ENCODE measurements around the gene FUNDC1.
"Not testable (repeated sequence)": the region's sequence is repeated elsewhere in the genome, so short reads cannot be mapped to it uniquely, and the experiment has no call there.

The FUNDC1 gene

DNA sequence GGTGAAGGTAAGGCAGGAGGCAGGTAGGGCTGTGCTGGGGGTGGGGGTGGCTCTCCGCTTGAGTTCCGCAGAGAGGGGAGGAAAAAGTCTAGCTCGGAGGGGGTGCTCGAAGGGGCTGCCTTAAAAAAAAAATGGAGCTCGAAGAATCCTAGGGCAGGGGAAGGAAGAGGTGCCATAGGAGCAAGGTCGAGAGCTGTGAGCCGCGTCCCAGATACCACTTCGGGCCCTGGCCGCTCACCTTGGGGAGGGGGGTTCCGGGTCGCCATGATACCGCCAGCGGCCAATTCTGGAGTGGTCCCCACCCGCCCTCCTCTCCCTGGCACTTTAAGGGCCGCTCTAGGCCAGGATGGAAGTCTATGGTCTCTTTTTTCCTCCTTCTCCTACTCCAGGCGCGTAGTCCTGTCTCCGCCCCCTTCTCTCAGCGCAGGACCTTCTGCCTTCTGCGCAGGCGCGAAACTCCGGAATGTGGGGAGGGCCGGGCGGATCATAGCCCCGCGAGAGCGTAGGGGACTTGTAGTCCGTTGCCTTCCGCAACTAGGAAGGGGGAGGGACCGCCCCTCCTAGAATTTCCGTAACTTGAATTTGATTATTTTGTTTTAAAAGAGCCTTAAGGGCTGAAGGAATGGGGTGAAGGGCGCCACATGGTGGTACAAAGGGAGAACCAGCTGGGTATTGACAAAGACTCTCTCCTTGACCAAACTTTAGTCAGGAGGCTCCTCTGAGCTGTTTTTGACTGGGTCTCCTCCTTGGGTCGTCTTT is at the start of gene FUNDC1:
TSS of gene FUNDC1 (minus strand) at position 293 of the 759 bp plus-strand sequence. CDS start at position 266, 27 bp downstream.
- peak; percentile 95 for DNase-seq (ENCODE audit: low spot score)

GRCh38 chrX:44585866-44586265 is 43.2 kb upstream of the FUNDC1 start:
- DNase-seq (ENCODE audit: low spot score): no peak

GRCh38 chrX:44580466-44580865 is 37.8 kb upstream of the FUNDC1 start:
- no peak for DNase-seq (ENCODE audit: low spot score)

- no peak for DNase-seq (ENCODE audit: low spot score)
These were observed 29.8 kb upstream of the FUNDC1 start for GRCh38 chrX:44572340-44572938.

DNA sequence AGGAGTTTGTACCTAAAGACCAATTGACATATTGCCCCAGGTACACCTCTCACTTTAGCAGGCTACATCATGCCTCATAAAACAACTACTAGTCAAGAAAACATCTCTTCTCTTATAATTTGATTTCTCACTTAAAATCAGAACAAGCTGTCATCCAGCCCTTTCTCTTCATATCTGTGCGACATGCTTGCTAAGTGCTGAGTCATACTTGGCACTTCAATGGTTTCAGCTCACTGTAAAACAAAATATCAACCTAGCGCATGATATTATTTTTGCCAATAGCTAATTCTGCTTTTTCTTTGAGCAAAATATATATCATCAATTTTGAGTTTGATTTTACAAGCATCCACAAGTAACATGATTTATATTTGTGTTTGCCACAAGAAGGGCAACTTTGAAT is 27.9 kb upstream of the FUNDC1 start:
- DNase-seq (ENCODE audit: low spot score): no peak

DNA sequence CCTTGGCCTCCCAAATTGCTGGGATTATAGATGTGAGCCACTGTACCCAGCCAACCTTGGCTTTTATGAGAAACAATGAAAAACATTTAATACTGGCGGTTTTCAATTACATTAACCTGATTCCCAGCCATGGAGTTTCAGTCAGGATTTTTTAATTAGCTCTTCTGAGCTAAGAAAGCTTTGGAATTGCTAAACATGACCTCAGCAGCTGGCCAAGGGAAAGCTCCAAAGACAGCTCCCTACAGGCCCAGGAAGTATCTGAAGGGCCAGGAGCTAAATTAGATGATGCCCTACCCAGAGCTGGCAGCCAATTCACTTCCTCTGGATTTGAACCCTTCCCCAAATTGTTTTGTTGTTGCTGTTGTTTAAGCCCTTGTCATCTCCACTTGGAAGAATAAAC is 26.5 kb upstream of the FUNDC1 start:
- no peak for DNase-seq (ENCODE audit: low spot score)

GRCh38 chrX:44568196-44568595 is 25.5 kb upstream of the FUNDC1 start:
- no peak for DNase-seq (ENCODE audit: low spot score)

DNA sequence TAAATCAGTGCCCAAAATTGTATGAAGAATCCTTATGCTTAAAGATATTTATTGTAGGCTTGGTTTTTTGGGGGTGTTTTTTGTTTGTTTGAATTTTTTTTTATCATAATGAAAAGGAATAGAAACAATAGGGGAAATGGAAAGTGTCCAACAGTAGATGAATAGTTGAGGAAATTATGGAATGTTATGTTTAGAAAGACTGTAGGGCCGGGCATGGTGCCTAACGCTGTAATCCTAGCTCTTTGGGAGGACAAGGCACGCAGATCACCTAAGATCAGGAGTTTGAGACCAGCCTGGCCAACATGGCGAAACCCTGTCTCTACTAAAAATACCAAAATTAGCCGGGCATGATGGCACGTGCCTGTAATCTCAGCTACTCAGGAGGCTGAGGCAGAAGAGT is 19.2 kb upstream of the FUNDC1 start:
- not testable (repeated sequence) for DNase-seq (ENCODE audit: low spot score)

DNA sequence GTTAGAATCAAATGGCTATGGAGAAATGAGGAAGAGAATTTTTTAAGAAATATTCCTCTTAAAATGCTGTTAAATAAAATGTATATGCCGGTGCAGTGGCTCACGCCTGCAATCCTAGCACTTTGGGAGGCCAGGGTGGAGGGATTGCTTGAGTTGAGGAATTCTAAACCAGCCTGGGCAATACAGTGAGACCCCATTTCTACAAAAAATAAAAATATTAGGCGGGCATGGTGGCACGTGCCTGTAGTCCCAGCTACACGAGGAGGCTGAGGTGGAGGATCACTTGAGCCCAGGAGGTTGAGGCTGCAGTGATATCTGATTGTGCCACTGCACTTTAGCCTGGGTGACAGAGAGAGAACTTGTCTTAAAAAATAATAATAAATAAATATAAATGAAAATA is 7.9 kb upstream of the FUNDC1 start:
- no peak for DNase-seq (ENCODE audit: low spot score)

DNA sequence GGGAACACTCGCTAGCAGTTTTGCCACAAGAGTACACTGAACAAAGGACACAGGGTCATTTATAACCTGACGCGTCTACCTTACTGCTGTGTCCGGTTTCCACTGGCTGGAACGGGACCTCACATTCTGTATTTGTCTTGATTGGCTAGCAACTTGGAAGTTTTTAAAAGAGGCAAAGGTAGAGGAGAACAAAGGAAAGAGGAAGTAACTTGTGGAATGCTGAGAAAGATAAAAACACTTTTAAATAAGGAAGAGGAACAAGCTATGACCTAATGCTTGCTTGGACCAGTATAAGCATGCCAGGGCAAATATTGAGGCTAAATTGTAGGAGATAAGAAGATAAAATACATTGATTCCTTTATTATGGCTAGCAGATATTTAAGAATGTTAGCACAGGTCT is 2.8 kb upstream of the FUNDC1 start:
- DNase-seq (ENCODE audit: low spot score): not testable (repeated sequence)

DNA sequence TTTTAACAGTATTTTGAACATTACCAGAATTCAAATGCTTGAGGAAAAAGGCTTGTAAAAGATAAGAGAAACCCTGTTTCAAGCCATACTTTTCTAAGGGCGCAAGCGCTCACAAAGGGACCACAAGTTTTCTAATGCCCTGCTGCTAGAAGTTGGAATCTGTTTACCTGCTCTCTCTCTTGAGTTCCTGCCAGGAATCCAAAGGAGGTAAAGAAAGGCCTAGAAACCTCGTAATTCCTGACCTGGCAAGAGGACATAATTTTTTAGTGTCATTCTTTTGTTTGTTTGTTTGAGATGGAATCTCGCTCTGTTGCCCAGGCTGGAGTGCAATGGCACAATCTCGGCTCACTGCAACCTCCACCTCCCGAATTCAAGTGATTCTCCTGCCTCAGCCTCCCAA is 1.4 kb upstream of the FUNDC1 start:
- no peak for DNase-seq (ENCODE audit: low spot score)

GRCh38 chrX:44536198-44536597 is 6.5 kb downstream of the FUNDC1 start:
- no peak for DNase-seq (ENCODE audit: low spot score)

- no peak for DNase-seq (ENCODE audit: low spot score)
These were observed 13.3 kb downstream of the FUNDC1 start for GRCh38 chrX:44529310-44529709.

DNA sequence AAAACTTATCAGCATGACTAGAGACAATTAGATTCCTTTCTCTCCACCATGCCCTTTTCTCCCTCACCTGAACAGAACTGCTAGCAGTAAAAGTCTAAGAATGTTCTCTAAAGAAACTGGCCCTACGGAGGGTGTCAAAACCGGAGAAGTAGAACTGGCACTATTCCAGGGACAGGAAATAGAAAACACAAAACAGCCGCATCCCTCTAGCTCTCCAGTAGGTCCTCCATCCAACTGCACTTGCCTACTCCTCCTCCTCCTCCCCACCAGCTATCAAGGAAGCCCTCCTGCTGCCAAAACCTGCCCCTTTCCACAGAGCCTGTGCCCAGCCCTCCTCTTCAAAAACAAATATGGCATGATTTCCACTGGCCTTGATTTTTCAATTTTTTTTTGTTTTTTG is 28.4 kb downstream of the FUNDC1 start:
- no peak for DNase-seq (ENCODE audit: low spot score)

DNA sequence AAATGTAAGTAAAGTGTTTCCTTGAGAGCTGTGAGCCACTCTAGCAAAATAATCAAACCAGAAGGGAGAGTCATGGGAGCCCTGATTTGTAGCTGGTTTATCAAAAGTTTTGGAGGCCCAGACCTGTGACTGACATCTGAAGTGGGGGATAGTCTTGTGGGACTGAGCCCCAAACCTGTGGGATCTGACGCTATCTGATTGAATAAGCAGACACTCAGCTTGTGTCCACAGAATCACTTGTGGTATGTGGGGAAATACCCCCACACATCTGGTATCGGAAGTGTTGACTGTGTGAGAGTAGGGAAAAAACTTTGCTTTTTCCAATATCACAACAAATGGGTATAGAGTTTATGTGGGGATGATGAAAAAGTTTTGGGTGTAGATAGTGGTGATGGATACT is 35.4 kb downstream of the FUNDC1 start:
- peak; percentile 36 for DNase-seq (ENCODE audit: low spot score)

DNA sequence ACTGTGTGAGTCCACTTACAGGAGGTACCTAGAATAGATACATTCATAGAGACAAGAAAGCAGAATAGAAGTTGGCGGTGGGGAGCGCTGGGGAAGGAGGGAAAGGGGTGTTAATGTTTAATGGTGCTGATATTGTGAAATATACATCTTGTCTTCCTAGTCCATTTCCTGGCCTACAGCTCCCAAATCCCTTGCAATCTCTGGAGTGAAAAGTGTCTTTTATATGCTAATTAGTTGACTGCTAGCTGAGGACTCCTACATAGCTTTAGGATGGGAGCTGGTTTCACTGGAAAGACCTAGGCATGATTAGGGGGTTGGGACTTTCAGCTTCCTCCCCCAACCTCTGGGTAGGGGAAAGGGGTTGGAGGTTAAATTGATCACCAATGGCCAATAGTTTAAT is 36.0 kb downstream of the FUNDC1 start:
- no peak for DNase-seq (ENCODE audit: low spot score)

DNA sequence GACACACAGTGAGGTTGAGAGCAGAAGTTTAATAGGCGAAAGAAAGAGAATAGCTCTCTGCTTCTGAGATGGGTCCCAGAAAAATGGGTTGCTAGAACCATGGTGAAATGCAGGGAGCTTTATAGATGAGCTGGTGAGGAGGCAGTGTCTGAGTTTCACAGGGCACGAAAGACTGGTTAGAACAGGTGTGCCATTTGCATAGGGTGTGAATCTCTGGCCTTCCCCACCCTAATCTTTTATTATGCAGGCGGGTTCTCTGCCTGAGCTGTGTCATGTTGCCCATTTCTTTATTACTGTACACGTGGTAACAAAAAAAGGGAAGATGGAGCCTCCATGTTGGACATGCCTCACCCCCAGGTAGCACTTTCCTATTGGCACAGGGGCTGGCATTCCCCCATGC is 39.1 kb downstream of the FUNDC1 start:
- DNase-seq (ENCODE audit: low spot score): no peak

DNA sequence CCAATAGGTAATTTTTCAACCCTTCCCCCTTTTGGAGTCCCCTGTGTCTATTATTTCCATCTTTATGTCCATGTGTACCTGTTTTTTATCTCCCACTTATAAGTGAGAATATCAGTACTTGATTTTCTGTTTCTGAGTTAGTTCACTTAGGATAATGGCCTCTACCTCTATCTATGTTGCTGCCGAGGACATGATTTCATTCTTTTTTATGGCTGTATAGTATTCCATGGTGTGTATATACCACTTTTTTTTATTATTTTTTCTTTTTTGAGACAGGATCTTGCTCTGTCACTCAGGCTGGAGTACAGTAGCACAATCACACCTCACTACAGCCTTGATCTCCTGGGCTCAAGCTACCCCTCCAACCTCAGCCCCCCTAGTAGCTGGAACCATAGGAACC is 47.6 kb downstream of the FUNDC1 start:
- DNase-seq (ENCODE audit: low spot score): no peak

DNA sequence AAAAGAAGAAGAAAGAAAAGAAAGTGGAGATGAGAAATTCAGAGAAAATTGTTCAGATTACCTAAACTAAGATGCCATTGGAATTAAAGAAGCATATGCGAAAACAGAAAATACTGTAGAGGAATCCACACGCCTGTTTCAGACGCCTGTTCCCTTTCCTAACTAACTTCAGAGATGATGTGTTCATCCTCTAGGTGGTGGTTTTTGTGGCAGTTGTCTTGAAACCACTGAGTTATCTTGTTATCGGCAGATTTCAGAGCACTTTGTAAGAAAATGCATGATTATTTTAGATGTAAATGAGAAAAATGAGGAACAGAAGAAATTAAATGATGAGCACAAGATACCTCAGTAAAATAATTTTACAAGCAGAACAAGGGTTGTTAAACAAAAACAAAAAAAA is 48.3 kb downstream of the FUNDC1 start:
- DNase-seq (ENCODE audit: low spot score): peak; percentile 32

- DNase-seq (ENCODE audit: low spot score): no peak
These were observed 53.1 kb downstream of the FUNDC1 start for GRCh38 chrX:44489515-44489914.

DNA sequence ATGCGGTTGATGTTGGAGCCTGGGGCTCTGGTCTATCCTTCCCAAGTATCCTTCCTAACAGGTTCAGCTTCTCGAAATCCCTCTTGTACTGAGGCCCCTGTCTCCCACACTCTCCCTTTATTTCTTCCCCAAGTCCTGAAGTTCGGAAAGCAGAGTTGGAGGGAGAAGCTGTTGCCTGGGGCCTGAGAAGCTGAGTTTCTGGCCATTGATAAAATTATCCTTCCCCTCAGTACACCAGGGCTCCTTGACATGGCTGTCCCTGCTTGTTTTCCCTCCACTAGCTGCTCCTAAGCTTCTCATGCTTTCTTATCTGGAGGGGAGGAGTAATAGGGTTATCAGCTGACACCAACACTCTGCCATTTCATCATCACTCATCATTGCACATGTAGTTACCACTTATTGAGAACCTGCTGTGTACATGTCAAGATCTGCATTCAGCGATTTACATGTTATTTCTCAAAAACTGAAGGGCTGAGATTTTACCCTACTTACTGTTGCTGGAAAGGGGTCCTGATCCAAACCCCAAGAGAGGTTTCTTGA is 58.0 kb downstream of the FUNDC1 start:
- no peak for DNase-seq (ENCODE audit: low spot score)

- no peak for DNase-seq (ENCODE audit: low spot score)
These were observed 58.6 kb downstream of the FUNDC1 start for GRCh38 chrX:44483965-44484606.

- no peak for DNase-seq (ENCODE audit: low spot score)
These were observed 60.1 kb downstream of the FUNDC1 start for GRCh38 chrX:44482575-44482974.
